ENCODE results near the gene PNO1.
"Not testable (repeated sequence)": the region's sequence is repeated elsewhere in the genome, so short reads cannot be mapped to it uniquely, and the experiment has no call there.

PNO1 gene

DNA sequence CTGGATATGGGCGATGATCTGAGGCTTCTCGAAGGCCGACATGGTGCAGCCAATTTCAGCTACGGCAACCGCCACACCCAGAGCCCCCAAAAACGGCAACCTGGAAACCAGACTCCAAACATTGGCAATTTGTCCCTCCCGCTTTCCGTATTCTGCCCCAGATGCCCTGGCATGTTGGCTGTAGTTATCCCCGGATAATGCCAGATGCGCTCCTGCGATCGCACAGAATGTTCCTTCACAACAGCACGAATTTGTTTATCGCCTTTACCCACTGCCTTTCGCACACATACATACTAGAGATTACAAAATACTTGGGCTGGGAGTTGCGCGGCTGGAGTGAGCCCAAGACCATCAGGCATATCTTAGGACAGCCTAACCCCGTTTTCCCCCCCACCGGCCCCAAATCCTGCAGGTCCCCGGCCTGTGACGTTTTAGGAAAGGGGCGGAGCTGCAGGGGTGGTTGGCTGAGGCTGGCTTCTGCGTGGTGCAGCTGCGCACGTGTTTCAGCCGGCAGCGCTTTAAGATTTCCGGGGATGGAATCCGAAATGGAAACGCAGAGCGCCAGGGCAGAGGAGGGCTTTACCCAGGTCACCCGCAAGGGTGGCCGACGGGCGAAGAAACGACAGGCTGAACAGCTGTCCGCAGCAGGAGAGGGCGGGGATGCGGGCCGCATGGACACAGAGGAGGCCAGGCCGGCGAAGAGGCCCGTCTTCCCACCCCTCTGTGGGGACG, at the start of gene PNO1:
PNO1 (plus strand) TSS at position 487 of the 732 bp plus-strand sequence; CDS start at position 534, 47 bp downstream.
- DNase-seq = peak; percentile 97

DNA sequence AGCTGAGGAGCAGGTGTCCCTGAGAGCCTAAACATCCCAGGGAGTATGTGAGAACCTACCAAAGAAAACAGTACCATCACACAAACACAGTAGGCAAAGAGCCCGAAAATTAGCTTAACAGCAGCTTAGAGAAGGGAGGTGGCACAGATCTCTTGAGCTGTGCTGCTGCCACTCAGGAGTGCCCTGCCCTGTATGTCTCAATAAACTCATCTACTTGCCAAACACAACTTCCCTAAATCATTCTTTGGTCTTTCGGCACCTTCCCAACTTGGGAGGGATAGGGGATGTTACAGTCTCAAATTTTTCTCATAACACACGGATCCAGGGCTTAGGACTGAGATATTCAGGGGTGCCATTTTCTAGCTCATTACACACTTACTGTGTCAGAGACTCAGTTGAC, 49.6 kb upstream of the PNO1 start:
- no peak for DNase-seq

DNA sequence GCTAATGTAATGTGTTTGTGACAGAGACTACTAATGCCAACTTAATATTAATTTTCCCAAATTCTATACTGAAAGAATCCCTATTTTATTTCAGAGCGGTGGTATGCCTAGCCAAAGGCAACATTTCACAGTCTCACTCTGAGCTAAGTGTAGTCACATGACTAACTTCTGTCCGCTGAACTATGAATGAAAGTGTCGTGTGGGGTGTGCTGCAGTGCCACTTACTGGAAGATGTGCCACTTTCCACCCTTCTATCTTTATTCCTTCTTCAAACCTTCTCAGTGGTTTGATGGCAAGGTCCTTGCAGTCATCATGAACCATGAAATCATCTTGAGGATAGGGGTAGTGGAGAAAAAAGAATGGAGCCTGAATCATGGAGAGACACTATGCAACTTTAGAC, 47.6 kb upstream of the PNO1 start:
- no peak for DNase-seq

DNA sequence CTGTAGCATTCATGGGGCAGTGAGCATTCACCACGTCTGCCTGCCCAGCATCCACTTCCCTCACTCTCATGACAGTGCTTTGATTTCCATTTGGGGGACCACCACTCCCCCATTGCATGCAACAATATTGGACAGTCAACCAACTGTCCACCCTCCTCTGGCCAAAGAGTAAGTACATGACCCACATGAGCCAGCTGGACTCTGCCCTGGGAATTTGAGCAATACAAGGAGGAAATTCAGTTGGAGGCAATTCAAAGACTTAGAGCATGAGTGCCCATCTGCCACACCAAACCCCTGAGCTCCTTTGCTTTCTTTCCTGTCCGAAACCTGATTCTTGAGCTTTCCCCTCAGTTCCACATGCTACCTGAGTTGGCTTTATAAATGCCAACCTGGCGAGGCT, 41.7 kb upstream of the PNO1 start:
- no peak for DNase-seq

DNA sequence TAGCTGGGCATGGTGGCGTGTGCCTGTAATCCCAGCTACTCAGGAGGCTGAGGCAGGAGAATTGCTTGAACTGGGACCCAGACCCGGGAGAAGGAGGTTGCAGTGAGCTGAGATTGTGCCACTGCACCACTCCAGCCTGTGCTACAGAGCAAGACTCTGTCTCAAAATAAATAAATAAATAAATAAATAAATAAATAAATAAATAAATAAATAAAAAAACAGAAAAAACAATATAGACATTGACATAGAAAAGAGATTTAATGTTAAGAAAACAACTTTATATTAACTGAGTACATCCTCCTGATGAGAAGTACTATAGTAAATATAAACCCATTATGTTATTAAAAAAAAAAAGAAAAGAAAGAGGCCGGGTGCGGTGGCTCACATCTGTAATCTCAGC, 39.8 kb upstream of the PNO1 start:
- not testable (repeated sequence) for DNase-seq

DNA sequence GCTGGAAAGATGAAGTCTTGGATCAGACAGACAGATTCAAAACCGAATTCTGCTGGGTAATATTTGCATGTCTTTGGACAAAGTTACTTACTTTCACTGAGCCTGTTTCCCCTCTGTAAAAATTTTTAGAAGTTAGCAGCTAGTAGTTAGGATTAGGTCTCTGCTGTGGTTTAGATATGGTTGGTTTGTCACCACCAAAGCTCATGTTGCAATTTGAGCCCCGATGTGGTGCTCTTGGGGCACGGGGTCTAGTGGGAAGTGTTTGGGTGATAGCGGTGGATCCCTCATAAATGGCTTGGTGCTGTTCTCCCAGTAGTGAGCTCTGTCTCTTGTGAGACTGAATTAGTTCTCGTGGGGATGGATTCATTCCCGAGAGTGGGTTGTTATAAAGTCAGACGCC, 38.9 kb upstream of the PNO1 start:
- DNase-seq = no peak

DNA sequence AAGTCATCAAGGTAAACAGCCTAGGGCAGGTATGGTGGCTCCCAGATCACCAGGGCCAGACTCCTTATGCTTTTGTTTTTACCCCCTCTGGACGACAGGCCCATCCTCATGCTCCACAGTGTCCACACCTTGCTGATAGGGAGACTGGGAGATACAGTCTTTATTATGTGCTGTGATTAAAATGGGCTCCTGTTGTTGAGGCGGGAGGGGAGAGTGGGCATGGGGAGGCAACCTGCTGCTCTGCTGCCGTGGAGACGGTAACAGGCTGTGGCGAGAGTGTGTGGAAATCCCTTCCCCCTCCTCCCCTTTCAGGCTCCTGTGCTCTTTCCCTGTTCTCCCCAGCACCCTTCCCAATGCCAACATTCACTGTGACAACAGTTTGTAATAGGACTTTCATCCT, 38.2 kb upstream of the PNO1 start:
- DNase-seq = no peak

DNA sequence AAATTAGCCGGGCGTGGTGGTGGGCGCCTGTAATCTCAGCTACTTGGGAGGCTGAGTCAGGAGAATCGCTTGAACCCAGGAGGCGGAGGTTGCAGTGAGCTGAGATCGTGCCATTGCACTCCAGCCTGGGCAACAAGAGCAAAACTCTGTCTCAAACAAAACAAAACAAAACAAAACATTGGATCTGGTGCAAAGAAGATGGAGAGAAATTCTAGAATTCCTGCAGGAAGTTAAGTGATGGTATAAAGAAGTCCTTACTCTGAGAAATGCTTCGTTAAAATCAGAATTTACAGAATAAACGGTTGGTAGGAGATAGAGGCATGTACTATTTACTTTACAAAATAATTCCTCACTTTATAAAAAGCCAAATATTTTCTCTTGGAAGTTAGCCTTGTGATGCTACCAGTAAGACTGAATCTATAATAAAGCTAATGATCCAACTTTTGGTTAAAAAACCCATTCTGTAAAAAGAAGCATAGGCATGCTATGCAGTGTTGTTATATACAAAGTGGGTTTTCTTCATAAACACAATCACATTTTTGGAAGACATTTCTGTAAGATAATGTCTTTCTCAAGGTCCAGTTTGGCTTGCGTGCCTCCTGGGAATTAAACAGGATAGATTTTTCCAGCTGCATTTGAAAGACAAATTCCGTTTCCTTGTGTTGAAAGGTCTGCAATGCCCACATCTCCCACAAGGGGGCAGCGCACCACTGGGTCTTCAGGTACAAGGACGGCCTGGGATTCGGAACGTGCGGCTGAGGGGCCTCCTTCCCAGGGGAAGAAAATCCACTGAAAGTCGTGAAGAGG, 35.6 kb upstream of the PNO1 start:
- DNase-seq = peak; percentile 31

DNA sequence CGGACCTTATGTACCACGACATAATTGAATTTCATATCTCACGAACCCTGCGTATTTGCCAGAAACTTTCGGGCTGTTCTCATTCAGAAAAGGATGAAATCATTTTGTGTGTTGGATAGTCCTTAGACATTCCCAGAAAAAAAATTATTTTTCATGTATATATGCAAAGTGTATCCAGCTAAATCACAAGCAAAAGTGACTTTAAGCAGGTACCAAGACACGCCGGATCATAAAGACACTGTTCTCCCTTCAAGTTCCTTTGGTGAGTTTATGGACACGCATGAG, 35.1 kb upstream of the PNO1 start:
- DNase-seq = no peak

DNA sequence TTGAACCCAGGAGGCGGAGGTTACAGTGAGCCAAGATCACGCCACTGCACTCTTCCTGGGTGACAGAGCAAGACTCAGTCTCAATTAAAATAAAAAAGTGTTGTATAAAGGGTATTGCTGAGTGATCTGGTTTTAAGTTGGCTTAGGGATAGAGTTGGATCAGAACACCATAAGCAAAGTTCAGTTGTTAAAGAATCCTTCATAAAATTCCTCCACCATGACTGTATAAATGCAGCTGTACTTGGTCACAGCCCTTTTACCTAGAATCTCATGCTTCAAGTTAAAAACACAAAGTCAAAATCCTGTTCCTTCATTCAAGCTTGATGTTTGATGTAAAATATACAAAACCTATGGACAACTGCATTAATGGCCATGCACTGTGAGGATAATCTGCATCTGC, 33.4 kb upstream of the PNO1 start:
- no peak for DNase-seq

DNA sequence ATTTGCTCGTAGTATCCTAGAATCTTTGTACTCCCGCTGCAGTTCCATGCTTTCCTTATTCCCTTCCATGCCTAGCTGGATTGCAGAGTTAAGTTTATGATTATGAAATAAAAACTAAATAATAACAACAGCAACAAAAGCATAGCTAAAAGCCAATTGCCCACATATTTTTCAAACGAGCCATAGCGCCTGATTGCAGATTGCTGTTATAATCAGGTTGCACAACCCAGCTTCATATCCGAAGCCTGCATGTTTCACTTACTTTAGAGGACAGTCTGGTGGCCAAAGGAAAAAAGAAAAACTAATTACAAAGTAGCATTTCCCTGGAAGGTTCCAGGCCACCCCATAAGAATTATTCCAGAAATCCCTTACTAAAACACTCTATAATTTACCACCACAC, 31.9 kb upstream of the PNO1 start:
- no peak for DNase-seq

DNA sequence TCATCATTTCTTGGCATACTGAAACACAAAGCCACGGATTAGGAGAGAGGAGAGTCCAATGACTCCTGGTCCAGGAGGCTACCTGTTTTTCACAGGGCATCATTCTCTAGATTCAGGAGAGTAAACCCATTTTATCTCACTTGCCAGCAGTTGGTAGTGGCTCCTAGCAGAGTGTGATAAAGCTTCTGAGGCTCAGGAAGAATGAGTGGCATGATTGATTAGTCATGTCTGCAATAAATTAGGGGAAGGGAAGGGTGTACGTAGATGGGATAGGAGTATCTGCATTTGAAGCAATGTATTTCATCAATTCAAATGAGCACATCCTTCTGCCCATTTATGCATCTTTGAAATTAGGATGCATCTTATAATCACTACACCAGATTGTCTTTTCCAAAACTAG, 31.1 kb upstream of the PNO1 start:
- DNase-seq = no peak

DNA sequence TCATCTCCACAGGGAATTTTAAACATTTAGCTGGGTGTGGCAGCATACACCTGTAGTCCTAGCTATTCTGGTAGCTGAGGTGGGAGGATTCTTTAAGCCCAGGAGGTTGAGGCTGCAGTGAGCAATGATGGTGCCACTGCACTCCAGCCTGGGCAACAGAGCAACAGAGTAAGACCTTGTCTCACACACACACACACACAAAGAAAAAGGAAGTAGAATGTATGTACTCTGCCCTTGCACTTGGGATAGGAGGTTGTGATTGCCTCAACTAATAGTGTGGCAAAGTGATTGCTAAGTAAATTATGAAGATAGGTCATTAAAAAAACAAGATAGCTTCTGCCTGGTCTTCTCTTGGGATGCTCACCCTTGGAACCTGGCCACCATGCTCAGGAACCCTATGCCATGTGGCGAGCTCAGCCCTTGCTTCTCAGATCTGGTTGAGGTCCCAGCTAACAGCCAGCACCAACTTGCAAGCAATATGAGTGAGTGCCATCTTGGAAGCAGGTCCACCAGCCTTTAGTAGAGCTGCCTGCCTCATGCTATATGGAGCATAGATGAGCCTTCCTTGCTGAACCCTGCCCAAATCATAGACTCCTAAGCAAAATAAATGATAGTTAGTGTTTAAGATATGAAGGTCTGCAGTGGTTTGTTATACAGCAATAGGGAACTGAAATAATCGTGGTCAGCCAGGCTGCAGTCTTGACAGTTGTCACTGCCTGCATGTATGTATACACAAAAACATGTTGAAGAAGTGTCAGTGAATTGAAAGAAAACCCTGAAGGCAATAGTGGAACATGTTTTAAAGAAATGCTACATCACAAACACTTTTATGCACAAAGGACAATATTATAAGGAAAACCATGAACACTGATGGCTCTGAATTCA, 30.1 kb upstream of the PNO1 start:
- no peak for DNase-seq

DNA sequence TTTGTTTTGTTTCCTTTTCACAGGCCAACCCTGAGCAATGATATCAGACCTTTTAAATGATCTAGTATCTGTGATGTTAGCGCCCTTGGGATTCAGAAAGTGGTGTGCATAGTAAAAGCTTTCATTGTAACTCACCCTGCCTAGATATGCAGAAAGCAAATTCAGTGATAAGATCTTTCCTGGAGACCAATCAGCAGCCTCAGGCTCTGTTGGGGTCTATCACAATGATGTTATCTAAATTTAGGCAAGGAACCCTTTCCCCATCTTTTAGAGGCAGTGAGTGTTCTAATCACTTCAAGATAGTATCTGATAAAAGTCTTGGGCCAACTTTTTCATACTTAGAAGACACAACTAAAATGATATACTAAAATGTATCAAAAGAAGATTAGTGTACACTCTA, 23.6 kb upstream of the PNO1 start:
- no peak for DNase-seq

DNA sequence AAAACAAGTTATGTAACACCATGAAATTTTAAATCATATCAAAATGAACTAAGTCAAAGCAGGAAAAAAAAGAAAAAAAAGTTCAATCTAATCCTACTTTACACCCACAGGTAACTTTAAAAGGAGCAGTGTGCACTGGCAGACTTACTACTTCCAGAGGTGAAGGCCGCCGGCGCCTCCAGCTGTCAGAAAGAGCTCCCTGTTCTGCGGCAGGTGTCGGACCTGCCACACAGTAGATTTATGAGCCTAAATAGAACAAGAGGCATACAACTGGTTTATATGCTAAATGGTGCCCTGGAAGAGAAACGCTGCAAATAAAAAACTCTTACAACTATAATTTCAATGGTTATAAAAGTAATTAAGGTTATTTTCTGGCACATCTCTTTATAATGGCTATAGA, 23.1 kb upstream of the PNO1 start:
- DNase-seq = no peak

DNA sequence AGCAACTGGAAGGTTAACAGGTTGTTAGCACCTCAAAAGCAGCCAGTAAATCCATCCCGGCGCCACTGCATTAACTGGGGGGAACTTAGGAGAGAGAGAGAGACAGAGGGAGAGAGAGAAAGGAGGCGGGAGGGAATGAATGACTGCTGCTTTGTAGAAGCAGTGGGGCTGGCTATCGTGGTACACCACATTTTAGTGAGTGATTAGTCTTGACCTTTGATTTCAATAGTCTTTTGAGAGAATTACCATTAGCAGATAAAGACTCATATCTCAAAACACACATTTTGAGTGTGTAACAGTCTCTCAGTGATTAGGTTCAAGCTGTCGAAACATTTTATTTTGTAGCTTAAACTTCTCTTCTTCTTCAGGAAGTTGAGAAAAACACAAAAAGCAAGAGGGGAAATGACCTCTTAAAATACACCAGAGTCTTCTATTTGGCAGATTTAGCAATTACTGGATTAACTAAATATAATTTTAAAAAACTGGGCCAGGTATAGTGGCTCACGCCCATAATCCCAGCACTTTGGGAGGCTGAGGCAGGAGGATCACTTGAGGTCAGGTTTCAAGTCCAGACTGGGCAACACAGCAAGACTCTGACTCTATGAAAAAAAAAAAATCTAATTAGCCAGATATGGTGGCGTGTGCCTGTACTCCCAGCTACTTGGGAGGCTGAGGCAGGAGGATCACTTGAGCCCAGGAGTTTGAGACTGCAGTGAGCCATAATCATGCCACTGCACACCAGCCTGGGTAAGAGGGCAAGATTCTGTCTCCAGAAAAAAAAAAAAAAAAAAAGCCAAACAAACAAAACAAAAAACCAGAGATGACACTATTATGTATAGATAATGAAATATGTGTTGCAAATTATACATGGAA, 22.0 kb upstream of the PNO1 start:
- no peak for DNase-seq

DNA sequence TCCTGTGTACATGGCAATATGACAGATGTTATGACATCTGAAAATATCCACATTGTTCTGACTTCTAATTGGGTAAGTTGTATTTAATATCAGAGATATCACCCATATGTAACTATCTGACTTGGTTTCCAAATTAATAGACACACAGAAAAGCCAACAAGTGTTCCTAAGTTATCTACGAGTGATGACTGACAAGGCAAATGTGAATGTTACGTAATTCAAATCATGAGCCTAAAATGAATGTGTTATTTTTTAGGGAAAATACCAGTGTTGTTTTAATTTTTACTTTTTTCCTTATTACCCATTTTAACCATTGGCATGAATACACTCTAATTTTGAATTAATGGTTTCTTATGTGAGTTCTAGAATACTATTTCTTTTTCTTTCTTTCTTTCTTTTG, 15.8 kb upstream of the PNO1 start:
- no peak for DNase-seq

DNA sequence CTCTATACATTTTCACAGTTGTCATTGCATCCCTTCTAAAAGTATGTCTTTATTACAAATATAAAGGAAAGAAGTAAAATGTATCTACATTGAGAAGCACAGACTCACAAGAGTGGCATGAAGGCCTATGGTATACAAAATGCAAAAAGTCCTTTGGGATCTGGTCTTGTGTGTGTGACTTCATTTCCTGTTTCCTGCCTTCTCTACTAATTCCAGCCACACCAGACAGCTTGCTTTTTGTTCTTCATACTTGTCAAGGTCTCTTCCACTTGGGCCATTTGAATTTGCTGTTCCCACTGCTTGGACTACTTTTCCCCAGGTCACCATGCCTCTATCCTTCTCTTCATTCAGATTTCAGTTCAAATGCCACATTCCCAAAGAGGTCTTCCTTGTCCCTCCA, 6.7 kb upstream of the PNO1 start:
- DNase-seq = no peak

DNA sequence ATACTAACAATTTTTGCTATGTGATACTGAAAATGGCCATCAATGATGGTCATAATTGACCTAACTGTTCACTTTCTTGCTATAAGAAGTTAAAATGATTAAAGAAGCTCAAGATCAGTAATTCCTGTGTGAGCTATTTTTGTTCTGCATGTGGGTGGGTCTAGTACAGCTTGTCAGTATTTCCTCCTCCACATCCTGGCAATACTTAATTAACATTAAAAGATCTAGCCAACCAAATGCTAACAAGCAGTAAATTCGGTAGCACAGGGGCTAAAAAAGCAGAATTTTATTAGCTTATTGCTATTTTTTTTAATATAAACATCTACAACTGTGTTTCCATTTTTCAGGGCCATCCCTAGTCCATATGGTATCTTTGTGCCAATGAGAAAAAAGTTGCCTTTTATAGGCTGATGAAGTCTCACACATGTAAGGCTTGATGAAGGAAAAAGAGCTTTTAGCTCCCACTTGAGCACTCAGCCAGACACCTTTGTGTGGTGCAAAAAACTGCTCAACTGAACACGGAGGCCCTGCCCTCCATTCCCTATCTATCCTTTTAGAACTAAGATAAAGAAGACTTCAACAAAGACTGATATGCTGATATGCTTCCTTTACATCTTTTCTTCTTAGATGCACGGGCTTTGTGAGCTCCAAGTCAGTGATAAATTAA, 4.9 kb upstream of the PNO1 start:
- no peak for DNase-seq

DNA sequence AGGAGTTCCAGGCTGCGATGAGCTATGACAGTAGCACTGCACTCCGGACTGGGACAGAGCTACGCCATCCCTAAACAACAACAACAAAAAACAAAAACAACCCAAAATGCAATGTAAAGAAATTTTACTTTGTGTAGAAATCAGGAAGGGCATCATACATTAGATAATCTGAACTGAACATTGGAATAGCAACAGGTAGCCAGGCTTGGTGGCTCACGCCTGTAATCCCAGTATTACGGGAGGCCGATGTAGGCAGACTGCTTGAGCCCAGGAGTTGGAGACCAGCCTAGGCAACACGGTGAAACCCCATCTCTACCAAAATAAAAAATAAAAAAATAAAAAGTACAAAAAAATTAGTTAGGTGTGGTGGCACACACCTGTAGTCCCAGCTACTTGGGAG, 2.1 kb upstream of the PNO1 start:
- DNase-seq = no peak

DNA sequence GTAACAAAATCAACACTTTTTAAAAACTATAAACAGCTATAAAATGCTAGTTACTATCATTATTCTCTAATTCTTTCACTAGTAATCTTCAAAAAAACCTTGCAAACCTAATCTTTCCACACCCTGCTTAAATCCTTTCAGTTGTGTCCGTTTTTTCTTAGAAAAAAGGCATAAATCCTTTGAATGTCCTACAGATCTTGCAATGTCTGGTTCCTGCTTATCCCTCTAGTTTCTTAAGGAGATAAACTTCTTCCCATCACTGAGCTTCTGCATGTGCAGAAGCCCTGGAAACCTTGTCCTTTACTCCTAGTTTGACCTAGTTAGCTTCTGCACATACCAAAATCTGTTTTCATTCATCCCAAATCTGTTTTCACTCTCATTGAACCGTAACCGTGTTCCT, 1.3 kb upstream of the PNO1 start:
- no peak for DNase-seq

DNA sequence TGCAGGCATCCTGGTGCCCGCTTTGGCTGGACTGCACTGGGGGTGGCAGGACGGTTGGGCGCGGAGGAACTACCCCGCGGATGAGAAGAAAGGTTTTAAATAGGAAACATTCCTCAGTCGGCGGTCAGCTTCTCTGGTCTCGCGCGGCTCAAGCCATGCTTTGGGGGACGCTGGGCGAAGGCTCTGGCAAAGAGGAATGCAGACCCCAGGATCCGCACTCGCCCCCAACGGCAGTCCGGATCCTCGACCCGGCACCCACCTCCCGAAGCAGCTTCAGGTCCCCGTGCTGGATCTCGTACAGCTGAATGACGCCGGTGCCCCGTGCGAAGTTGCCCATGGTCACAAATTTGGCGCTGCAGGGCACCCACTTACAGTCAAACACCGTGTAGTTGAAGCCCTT, 686 bp upstream of the PNO1 start:
- no peak for DNase-seq

DNA sequence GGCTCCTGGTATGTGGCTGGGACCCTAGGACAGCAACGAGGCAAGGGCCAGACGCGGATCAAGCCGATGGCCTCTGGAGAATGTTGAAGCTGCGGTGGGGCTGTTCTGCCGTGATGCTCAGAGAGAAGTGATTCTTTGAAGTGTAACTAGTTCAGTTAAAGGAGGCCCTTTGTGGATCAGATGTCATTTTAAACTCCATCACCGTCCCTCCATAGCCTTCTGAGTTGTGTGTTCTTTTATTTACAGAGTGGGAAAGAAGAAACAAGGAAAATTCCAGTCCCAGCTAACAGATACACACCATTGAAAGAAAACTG, 403 bp downstream of the PNO1 start:
- no peak for DNase-seq
